H1 (cell line): ENCODE data around the gene SNAPC3. TPM values are rescaled to one million over a fixed set of nuclear protein-coding genes. Genes with fewer than 3 reads are reported as not detected.

Source experiments
- CTCF ChIA-PET: fragments of 300-600 bp; sonication (Branson Sonifier 250); formaldehyde crosslinking; loops from one replicate; lab custom pipeline; 2021; ENCODE audit not compliant: partially characterized antibody; lab: Charles Lee
- POLR2A ChIA-PET: fragments of 300-600 bp; sonication (Branson Sonifier 250); formaldehyde crosslinking; loops from one replicate; lab custom pipeline; 2021; ENCODE audit warnings: inconsistent platforms; ENCODE audit not compliant: partially characterized antibody; lab: Charles Lee
- DNase-seq, 2 experiments: peaks; one replicate each; pipeline versions ENCODE4 v3.0.0 to v3.0.0-alpha.2; 2010 to 2022; ENCODE audit warnings: low spot score in 2 of 2, low read depth in 1 of 2, mixed read lengths in 1 of 2
- FAIRE-seq: peaks from 2 replicates; lab custom pipeline; 2011; peaks lifted over from hg19 to GRCh38; lab: Jason Lieb, UNC
- H2AFZ ChIP-seq: 2 replicates; pipeline ENCODE4 v1.8.1; 2012; ENCODE audit warnings: low read length, inconsistent platforms
- H2AK5ac ChIP-seq: 2 replicates; pipeline ENCODE4 v1.6.1; 2013; ENCODE audit warnings: low read depth, low read length
- H2BK120ac ChIP-seq: replicated peaks from 2 replicates; pipeline ENCODE3; 2013; ENCODE audit warnings: low read depth, low read length, inconsistent platforms
- H2BK12ac ChIP-seq: 2 replicates; pipeline ENCODE4 v1.6.1; 2013; ENCODE audit warnings: low read depth, low read length
- H2BK15ac ChIP-seq: 2 replicates; pipeline ENCODE4 v1.6.1; 2013; ENCODE audit warnings: low read length
- H2BK20ac ChIP-seq: 2 replicates; pipeline ENCODE4 v1.6.1; 2013; ENCODE audit warnings: low read length
- H2BK5ac ChIP-seq: 2 replicates; pipeline ENCODE4 v1.6.1; 2013; ENCODE audit warnings: low read depth, low read length
- H3K14ac ChIP-seq: 2 replicates; pipeline ENCODE4 v1.6.1; 2013; ENCODE audit warnings: inconsistent platforms; ENCODE audit not compliant: insufficient read length
- H3K18ac ChIP-seq: 2 replicates; pipeline ENCODE4 v1.6.1; 2013; ENCODE audit warnings: low read length; ENCODE audit errors: extremely low read depth
- H3K23ac ChIP-seq: 2 replicates; pipeline ENCODE4 v1.6.1; 2013; ENCODE audit warnings: inconsistent platforms; ENCODE audit not compliant: insufficient read length
- H3K23me2 ChIP-seq: 2 replicates; pipeline ENCODE4 v1.6.1; 2013; ENCODE audit warnings: low read depth, low read length
- H3K27ac ChIP-seq: 2 replicates; pipeline ENCODE4 v1.6.1; 2011; ENCODE audit warnings: low read depth, low read length, inconsistent platforms
- H3K27me3 ChIP-seq, 4 experiments: replicated peaks in 1 of 4; 1 replicate in 1 of 4; 2 replicates in 3 of 4; pipeline versions ENCODE4 v1.6.1 to v1.8.1; 2011 to 2013; ENCODE audit warnings: low read length in 3 of 4, mild to moderate bottlenecking in 3 of 4, inconsistent platforms in 2 of 4, mixed read lengths in 2 of 4, moderate library complexity in 1 of 4; ENCODE audit not compliant: control insufficient read depth in 3 of 4, insufficient read depth in 3 of 4; ENCODE audit errors: extremely low read depth in 1 of 4
- H3K36me3 ChIP-seq, 4 experiments: 2 replicates each; pipeline versions ENCODE4 v1.6.1 to v1.8.1; 2011 to 2013; ENCODE audit warnings: mild to moderate bottlenecking in 4 of 4, low read length in 3 of 4, moderate library complexity in 2 of 4, control low read depth in 1 of 4, inconsistent platforms in 1 of 4; ENCODE audit not compliant: insufficient read depth in 4 of 4, control insufficient read depth in 2 of 4
- H3K4ac ChIP-seq: replicated peaks from 2 replicates; pipeline ENCODE3; 2013; ENCODE audit warnings: low read length, low read depth, mixed read lengths, inconsistent platforms; ENCODE audit not compliant: insufficient read length
- H3K4me1 ChIP-seq, 4 experiments: replicated peaks in 1 of 4; 1 replicate in 1 of 4; 2 replicates in 3 of 4; pipeline versions ENCODE4 v1.6.1 to v1.8.1; 2011 to 2013; ENCODE audit warnings: low read length in 3 of 4, inconsistent platforms in 2 of 4, mixed read lengths in 1 of 4; ENCODE audit not compliant: insufficient read depth in 4 of 4, control insufficient read depth in 3 of 4
- H3K4me2 ChIP-seq, 2 experiments: 2 replicates each; pipeline versions ENCODE4 v1.6.1 to v1.8.1; 2011 to 2013; ENCODE audit warnings: low read depth in 2 of 2, low read length in 2 of 2, control low read depth in 1 of 2, inconsistent platforms in 1 of 2, mild to moderate bottlenecking in 1 of 2; ENCODE audit not compliant: insufficient read depth in 1 of 2
- H3K4me3 ChIP-seq, 4 experiments: fragments of 200-600, 300-600 bp in 1 of 4; sonication (generic), shearing (Covaris generic), sonication (Bioruptor Twin) in 1 of 4; 2 replicates each; pipeline versions ENCODE4 v1.5.1 to v1.8.1; 2011 to 2016; ENCODE audit warnings: low read length in 4 of 4, low read depth in 3 of 4, control low read depth in 2 of 4, inconsistent platforms in 2 of 4, mild to moderate bottlenecking in 2 of 4, mixed read lengths in 1 of 4, moderate library complexity in 1 of 4; ENCODE audit not compliant: insufficient read depth in 2 of 4; ENCODE audit errors: extremely low read depth in 1 of 4
- H3K56ac ChIP-seq: replicated peaks from 2 replicates; pipeline ENCODE3; 2013; ENCODE audit warnings: low read depth, mild to moderate bottlenecking, mixed read lengths, low read length, inconsistent platforms; ENCODE audit not compliant: insufficient read length
- H3K79me1 ChIP-seq: 2 replicates; pipeline ENCODE4 v1.6.1; 2013; ENCODE audit warnings: low read depth, low read length, control low read depth
- H3K79me2 ChIP-seq, 2 experiments: 2 replicates each; pipeline versions ENCODE4 v1.6.1 to v1.8.1; 2012 to 2013; ENCODE audit warnings: low read length in 2 of 2, mild to moderate bottlenecking in 2 of 2, inconsistent platforms in 1 of 2; ENCODE audit not compliant: insufficient read depth in 2 of 2, control insufficient read depth in 1 of 2
- H3K9ac ChIP-seq, 4 experiments: replicated peaks in 1 of 4; 1 replicate in 1 of 4; 2 replicates in 3 of 4; pipeline versions ENCODE4 v1.6.1 to v1.8.1; 2011 to 2013; ENCODE audit warnings: low read depth in 3 of 4, low read length in 3 of 4, control low read depth in 2 of 4, mild to moderate bottlenecking in 2 of 4, moderate library complexity in 2 of 4, inconsistent platforms in 1 of 4; ENCODE audit errors: extremely low read depth in 1 of 4
- H3K9me3 ChIP-seq, 2 experiments: 2 replicates each; pipeline versions ENCODE4 v1.6.1 to v1.8.1; 2012 to 2013; ENCODE audit warnings: mild to moderate bottlenecking in 2 of 2, moderate library complexity in 2 of 2, control low read depth in 1 of 2, inconsistent platforms in 1 of 2, low read depth in 1 of 2, low read length in 1 of 2, mixed read lengths in 1 of 2; ENCODE audit not compliant: insufficient read depth in 2 of 2
- H4K20me1 ChIP-seq, 2 experiments: replicated peaks in 1 of 2; 2 replicates each; pipeline versions ENCODE3 to v1.8.1; 2011 to 2013; ENCODE audit warnings: inconsistent platforms in 2 of 2, low read length in 2 of 2, mild to moderate bottlenecking in 1 of 2; ENCODE audit not compliant: insufficient read depth in 2 of 2, control insufficient read depth in 1 of 2
- H4K5ac ChIP-seq: 2 replicates; pipeline ENCODE4 v1.6.1; 2013; ENCODE audit warnings: low read length, low read depth, mixed read lengths, inconsistent platforms; ENCODE audit not compliant: insufficient read length
- H4K8ac ChIP-seq: 2 replicates; pipeline ENCODE4 v1.8.0; 2013; ENCODE audit warnings: mild to moderate bottlenecking, moderate library complexity, low read length, inconsistent platforms; ENCODE audit not compliant: insufficient read depth; ENCODE audit errors: extremely low read depth
- H4K91ac ChIP-seq: replicated peaks from 2 replicates; pipeline ENCODE3; 2013; ENCODE audit warnings: low read length, mixed read lengths, inconsistent platforms; ENCODE audit not compliant: insufficient read length
- ASH2L ChIP-seq: fragments of 200-600, 300-600 bp; sonication (generic); IDR thresholded peaks from one replicate; pipeline ENCODE4 v1.7.1; 2017; ENCODE audit warnings: low read length
- EP300 ChIP-seq, 2 experiments: IDR thresholded peaks; 1 replicate in 1 of 2; 2 replicates in 1 of 2; pipeline ENCODE4 v1.6.1; 2011 to 2012; ENCODE audit warnings: low read depth in 2 of 2, low read length in 2 of 2, mild to moderate bottlenecking in 2 of 2, borderline replicate concordance in 1 of 2, inconsistent platforms in 1 of 2, moderate library complexity in 1 of 2
- FOSL1 ChIP-seq: IDR thresholded peaks from 2 replicates; pipeline ENCODE4 v1.6.1; 2011; ENCODE audit warnings: mild to moderate bottlenecking, low read depth, low read length, moderate library complexity; ENCODE audit not compliant: insufficient read depth
- MAFK ChIP-seq: IDR thresholded peaks from 2 replicates; pipeline ENCODE4 v1.6.1; 2012; ENCODE audit warnings: low read depth, mild to moderate bottlenecking, improper control_type of control experiment, low read length
- POLR2A ChIP-seq, 2 experiments: IDR thresholded peaks; 1 replicate in 1 of 2; 2 replicates in 1 of 2; pipeline ENCODE4 v1.6.1; 2011; ENCODE audit warnings: low read depth in 2 of 2, low read length in 2 of 2, mild to moderate bottlenecking in 2 of 2; ENCODE audit errors: control extremely low read depth in 1 of 2
- POLR2AphosphoS5 ChIP-seq: IDR thresholded peaks from 2 replicates; pipeline ENCODE4 v1.6.1; 2011; ENCODE audit warnings: low read depth, low read length
- RBBP5 ChIP-seq: IDR thresholded peaks from 2 replicates; pipeline ENCODE4 v1.7.1; 2012; ENCODE audit warnings: low read depth, mild to moderate bottlenecking, inconsistent platforms, low read length, moderate library complexity, borderline replicate concordance
- SAP30 ChIP-seq: fragments of 300-600 bp; sonication (generic); IDR thresholded peaks from 2 replicates; pipeline ENCODE4 v1.7.1; 2012; ENCODE audit warnings: low read length, moderate library complexity, mild to moderate bottlenecking, inconsistent platforms; ENCODE audit not compliant: insufficient read depth, insufficient replicate concordance
- TAF1 ChIP-seq: IDR thresholded peaks from 2 replicates; pipeline ENCODE4 v1.6.1; 2011; ENCODE audit warnings: mild to moderate bottlenecking, low read depth, low read length
- WGBS, 2 experiments: shearing (Covaris generic) in 1 of 2; methylation state at CpG; one replicate each; pipeline versions ENCODE4 v1.1.6 to v1.1.7; 2013 to 2015; ENCODE audit warnings: low lambda C conversion rate in 2 of 2, mixed read lengths in 2 of 2, inconsistent platforms in 1 of 2, low coverage in 1 of 2, missing lambda C conversion rate in 1 of 2; ENCODE audit not compliant: insufficient replicate concordance in 2 of 2, insufficient coverage in 1 of 2, insufficient read length in 1 of 2; ENCODE audit errors: extremely low coverage in 1 of 2, missing lambda C conversion rate in 1 of 2; 5-methylcytosine and 5-hydroxymethylcytosine counted together
- polyA plus RNA-seq, 7 experiments: library from polyadenylated mRNA; depleted of rRNA in 3 of 7; stranded (reverse) in 5 of 7; unstranded in 2 of 7; fragments of >200 nt in 5 of 7; fragments of 200-250 nt in 2 of 7; gene quantifications; 1 replicate in 5 of 7; 2 replicates in 1 of 7; 4 replicates in 1 of 7; pipeline versions ENCODE4 v1.2.1 to v1.2.3, GENCODE V29; 2011 to 2013; ENCODE audit warnings: missing spikeins in 2 of 7, mixed read lengths in 2 of 7
- total RNA-seq: library from RNA; stranded (reverse); fragmentation: NEBNext Ultra II Directional; extraction: Animal tissue kit (Norgen Biotek cat#: 25700); gene quantifications from 2 replicates; pipeline ENCODE4 v1.2.1, GENCODE V29; 2021
- TF ChIP-seq, protein P1 (sequence below): IDR thresholded peaks from 2 replicates; pipeline ENCODE4 v1.6.1; 2012; ENCODE audit warnings: inconsistent platforms

The SNAPC3 gene
- total and polyA plus RNA-seq, 2 of the 8 experiments (the other 6 are each of a cell fraction or from before 2014, with no cell fraction given), result 11.9 to 25.8 TPM

DNA sequence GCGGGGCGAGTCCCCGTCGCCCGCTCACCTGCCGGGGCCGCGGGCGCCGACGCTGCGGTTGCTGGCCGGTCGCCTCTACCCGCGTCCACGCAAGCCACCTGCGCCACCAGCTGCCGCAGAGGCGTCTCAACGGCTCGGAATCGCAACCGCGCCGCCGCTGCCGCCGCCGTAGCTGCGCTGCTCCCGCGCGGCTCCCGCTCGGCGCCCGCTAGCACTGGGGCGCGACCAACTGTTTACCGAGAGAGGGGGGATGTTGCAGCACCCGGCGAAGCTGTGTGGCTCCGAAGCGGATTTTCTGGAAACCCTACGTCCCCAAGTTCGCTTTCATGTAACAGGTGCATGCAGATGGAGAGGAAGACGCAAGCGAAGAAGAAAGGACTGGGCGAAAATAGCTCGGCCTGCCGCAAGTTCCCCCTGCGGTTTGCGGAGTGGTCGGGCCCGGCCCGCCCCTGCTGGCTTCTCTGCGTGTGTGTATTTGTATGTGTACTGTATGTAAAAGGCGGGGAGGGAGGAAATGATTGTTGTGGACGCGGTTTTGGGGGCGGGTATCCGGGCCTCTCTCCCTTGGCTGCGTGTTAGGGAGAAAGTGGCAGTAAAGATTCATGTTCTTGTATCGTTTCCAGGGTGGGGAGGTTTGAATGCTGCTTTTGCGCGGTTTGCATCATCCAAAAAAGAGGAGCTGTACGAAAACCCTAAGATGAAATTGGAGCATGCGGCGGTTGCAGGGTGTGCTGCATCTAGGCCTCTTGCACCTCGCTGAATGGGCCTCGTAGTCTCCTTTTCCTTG, 88.3 kb downstream of the SNAPC3 start, which contains the start of gene PSIP1:
Gene PSIP1 (minus strand): TSS at position 182 of the 787 bp plus-strand sequence. CDS start 782 bp downstream, outside the sequence.
- H3K18ac ChIP-seq, result peak within 1 kb of the TSS; percentile 96
- peak within 1 kb of the TSS; percentile 99; the same call in 1 of the 2 replicates for H4K8ac ChIP-seq
- WGBS, 2 experiments, result 1% methylated on average over 67 of the region's 72 CpGs; no CpG with 5 or more reads in 1 of the 2 experiments
- DNase-seq (peak; percentile 69 to 86), FAIRE-seq (no peak)
- no peak within 1 kb of the TSS for H2BK120ac ChIP-seq
- peak within 1 kb of the TSS; percentile 96; the same call in 1 of the 2 replicates for H2BK12ac ChIP-seq
- peak within 1 kb of the TSS; percentile 43; the same call in 1 of the 2 replicates for H2AK5ac ChIP-seq
- H3K27ac ChIP-seq, result peak within 1 kb of the TSS; percentile 100
- H4K91ac ChIP-seq, result peak within 1 kb of the TSS; percentile 83
- ChIA-PET POLR2A (interaction anchor here (0.6 to 5.9 kb wide), 25 partner anchors 9 to 459 kb away, joined by 3 to 133 read pairs (median 7); partner anchors contain the start of genes CCDC171 and SNAPC3), CTCF (interaction anchor here (0.7 to 1.9 kb wide), 5 partner anchors 15 to 88 kb away, joined by 3 to 4 read pairs (median 4); partner anchors contain the start of genes CCDC171 and SNAPC3)
- H3K14ac ChIP-seq, result no peak within 1 kb of the TSS
- peak within 1 kb of the TSS; percentile 70 to 79 for H3K4me2 ChIP-seq
- peaks cover 3% of the 10 kb centered on the region; the same call in 1 of the 2 replicates for H3K23me2 ChIP-seq
- H2BK20ac ChIP-seq, result peak within 1 kb of the TSS; percentile 24; the same call in 1 of the 2 replicates
- H3K27me3 ChIP-seq, result no peaks in the 10 kb centered on the region
- H3K9ac ChIP-seq, result peak within 1 kb of the TSS; percentile 93 to 99 (median 97)
- no peak within 1 kb of the TSS for H2AFZ ChIP-seq
- H3K9me3 ChIP-seq, result no peaks in the 10 kb centered on the region
- peak within 1 kb of the TSS; percentile 96 for H4K5ac ChIP-seq
- H2BK5ac ChIP-seq, result peak within 1 kb of the TSS; percentile 99
- H3K56ac ChIP-seq, result peak within 1 kb of the TSS; percentile 89
- peaks cover 13 to 27% of the 10 kb centered on the region in 2 experiments for H4K20me1 ChIP-seq
- peak within 1 kb of the TSS; percentile 87 to 97 (median 94) for H3K4me3 ChIP-seq
- no peak within 1 kb of the TSS; the same call in 1 of the 2 replicates for H2BK15ac ChIP-seq
- H3K79me2 ChIP-seq, result peaks cover 26 to 51% of the 10 kb centered on the region in 2 experiments
- peaks cover 11 to 40% (median 20%) of the 10 kb centered on the region in 4 experiments for H3K36me3 ChIP-seq
- H3K23ac ChIP-seq, result no peak within 1 kb of the TSS
- peaks cover 7 to 18% (median 8%) of the 10 kb centered on the region in 4 experiments; a peak in 6 of 7 replicates for H3K4me1 ChIP-seq
- H3K79me1 ChIP-seq, result no peaks in the 10 kb centered on the region; the same call in 1 of the 2 replicates
- peak within 1 kb of the TSS; percentile 63 for H3K4ac ChIP-seq
- TF ChIP-seq ASH2L (peak; percentile 90), POLR2AphosphoS5 (peak; percentile 85), RBBP5 (peak; percentile 91), TAF1 (peak; percentile 97), FOSL1 (no peak), SAP30 (no peak), MAFK (no peak), POLR2A (IDR thresholded peaks at IDR 0.05; ENCODE audit: control extremely low read depth in 1 of 2, low read depth in 2 of 2, low read length in 2 of 2) (peak; percentile 79 to 81), EP300 (IDR thresholded peaks at IDR 0.05; ENCODE audit: borderline replicate concordance in 1 of 2, low read depth in 2 of 2, low read length in 2 of 2) (peak in 1 of 2 experiments; percentile 98; a peak in 2 of 3 replicates)
- TF ChIP-seq, protein P1, sequence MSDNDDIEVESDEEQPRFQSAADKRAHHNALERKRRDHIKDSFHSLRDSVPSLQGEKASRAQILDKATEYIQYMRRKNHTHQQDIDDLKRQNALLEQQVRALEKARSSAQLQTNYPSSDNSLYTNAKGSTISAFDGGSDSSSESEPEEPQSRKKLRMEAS, result no peak; the same call in none of the 2 replicates
